Ectodermal cell (in vitro differentiated cells): ENCODE measurements around the gene NCCRP1.

Experiments used
- H3K27ac ChIP-seq: 2 replicates; pipeline ENCODE4 v1.7.0; 2013; ENCODE audit warnings: mild to moderate bottlenecking, low read depth, low read length; ENCODE audit not compliant: insufficient read depth, poor library complexity, severe bottlenecking
- H3K27me3 ChIP-seq: 2 replicates; pipeline ENCODE4 v1.7.0; 2013; ENCODE audit warnings: mild to moderate bottlenecking, low read length; ENCODE audit not compliant: insufficient read depth, control insufficient read depth, poor library complexity, severe bottlenecking
- H3K36me3 ChIP-seq: one replicate; pipeline ENCODE4 v1.7.0; 2013; ENCODE audit warnings: low read length; ENCODE audit not compliant: control insufficient read depth, insufficient read depth
- H3K4me1 ChIP-seq: one replicate; pipeline ENCODE4 v1.7.0; 2013; ENCODE audit warnings: low read length; ENCODE audit not compliant: control insufficient read depth, insufficient read depth
- H3K4me3 ChIP-seq: 2 replicates; pipeline ENCODE4 v1.7.0; 2013; ENCODE audit warnings: low read depth, low read length, control low read depth; ENCODE audit not compliant: insufficient read depth
- H3K9me3 ChIP-seq: 2 replicates; pipeline ENCODE4 v1.7.0; 2013; ENCODE audit warnings: mild to moderate bottlenecking, low read length, moderate library complexity; ENCODE audit not compliant: control insufficient read depth
- WGBS, 2 experiments: methylation state at CpG; one replicate each; pipeline ENCODE4 v1.1.7; 2013; ENCODE audit warnings: missing lambda C conversion rate in 2 of 2; 5-methylcytosine and 5-hydroxymethylcytosine counted together

Gene NCCRP1

GRCh38 chr19:39155741-39156140 is 41.0 kb upstream of the NCCRP1 start:
- no peak overlapping the region for H3K27ac ChIP-seq
- no peak overlapping the region for H3K4me3 ChIP-seq
- H3K27me3 ChIP-seq = no peaks in the 10 kb centered on the region
- H3K36me3 ChIP-seq = no peaks in the 10 kb centered on the region
- no peaks in the 10 kb centered on the region for H3K9me3 ChIP-seq
- peaks cover 13% of the 10 kb centered on the region for H3K4me1 ChIP-seq
- WGBS, 2 experiments = 87 to 91% methylated on average over 15 of the region's 15 CpGs

- Histone ChIP-seq H3K36me3 (no peaks in the 10 kb centered on the region), H3K27me3 (no peaks in the 10 kb centered on the region), H3K27ac (no peak overlapping the region), H3K9me3 (no peaks in the 10 kb centered on the region), H3K4me1 (peaks cover 13% of the 10 kb centered on the region), H3K4me3 (no peak overlapping the region)
- WGBS, 2 experiments = 80% methylated on average over 24 of the region's 24 CpGs
Measured at GRCh38 chr19:39156326-39157230, 40.2 kb upstream of the NCCRP1 start.

- no peak overlapping the region for H3K4me3 ChIP-seq
- H3K4me1 ChIP-seq = peaks cover 13% of the 10 kb centered on the region
- no peaks in the 10 kb centered on the region for H3K27me3 ChIP-seq
- H3K36me3 ChIP-seq = no peaks in the 10 kb centered on the region
- 94 to 96% methylated on average over 23 of the region's 23 CpGs for WGBS, 2 experiments
- no peak overlapping the region for H3K27ac ChIP-seq
- no peaks in the 10 kb centered on the region for H3K9me3 ChIP-seq
Measured at GRCh38 chr19:39157275-39157996, 39.3 kb upstream of the NCCRP1 start.

GRCh38 chr19:39157997-39158389 is 38.8 kb upstream of the NCCRP1 start:
- Histone ChIP-seq H3K9me3 (no peaks in the 10 kb centered on the region), H3K36me3 (no peaks in the 10 kb centered on the region), H3K4me3 (no peak overlapping the region), H3K4me1 (peaks cover 19% of the 10 kb centered on the region), H3K27ac (no peak overlapping the region), H3K27me3 (no peaks in the 10 kb centered on the region)
- WGBS, 2 experiments = 96% methylated on average over 15 of the region's 15 CpGs

GRCh38 chr19:39158646-39159260 is 38.0 kb upstream of the NCCRP1 start:
- no peaks in the 10 kb centered on the region for H3K36me3 ChIP-seq
- no peaks in the 10 kb centered on the region for H3K9me3 ChIP-seq
- no peak overlapping the region for H3K4me3 ChIP-seq
- H3K27me3 ChIP-seq = no peaks in the 10 kb centered on the region
- 92 to 93% methylated on average over 12 of the region's 12 CpGs for WGBS, 2 experiments
- H3K4me1 ChIP-seq = peaks cover 21% of the 10 kb centered on the region
- no peak overlapping the region for H3K27ac ChIP-seq

- Histone ChIP-seq H3K4me3 (no peak overlapping the region), H3K27ac (no peak overlapping the region)
Measured at GRCh38 chr19:39160523-39160861, 36.3 kb upstream of the NCCRP1 start.

GRCh38 chr19:39160889-39161672 is 35.7 kb upstream of the NCCRP1 start:
- Histone ChIP-seq H3K9me3 (no peaks in the 10 kb centered on the region), H3K4me1 (peaks cover 16% of the 10 kb centered on the region), H3K27ac (no peak overlapping the region), H3K4me3 (no peak overlapping the region), H3K36me3 (no peaks in the 10 kb centered on the region), H3K27me3 (no peaks in the 10 kb centered on the region)
- WGBS, 2 experiments = 94% methylated on average over 21 of the region's 21 CpGs

More at GRCh38 chr19:39160523-39160861, 36.3 kb upstream of the NCCRP1 start:
- no peaks in the 10 kb centered on the region for H3K36me3 ChIP-seq
- H3K9me3 ChIP-seq = no peaks in the 10 kb centered on the region
- WGBS, 2 experiments = 90 to 94% methylated on average over 8 of the region's 8 CpGs
- peaks cover 21% of the 10 kb centered on the region for H3K4me1 ChIP-seq
- no peaks in the 10 kb centered on the region for H3K27me3 ChIP-seq

GRCh38 chr19:39162441-39163043 is 34.2 kb upstream of the NCCRP1 start:
- Histone ChIP-seq H3K4me3 (no peak overlapping the region), H3K27me3 (no peaks in the 10 kb centered on the region), H3K27ac (no peak overlapping the region), H3K36me3 (no peaks in the 10 kb centered on the region), H3K9me3 (no peaks in the 10 kb centered on the region), H3K4me1 (peaks cover 26% of the 10 kb centered on the region)
- 93 to 94% methylated on average over 15 of the region's 15 CpGs for WGBS, 2 experiments

DNA sequence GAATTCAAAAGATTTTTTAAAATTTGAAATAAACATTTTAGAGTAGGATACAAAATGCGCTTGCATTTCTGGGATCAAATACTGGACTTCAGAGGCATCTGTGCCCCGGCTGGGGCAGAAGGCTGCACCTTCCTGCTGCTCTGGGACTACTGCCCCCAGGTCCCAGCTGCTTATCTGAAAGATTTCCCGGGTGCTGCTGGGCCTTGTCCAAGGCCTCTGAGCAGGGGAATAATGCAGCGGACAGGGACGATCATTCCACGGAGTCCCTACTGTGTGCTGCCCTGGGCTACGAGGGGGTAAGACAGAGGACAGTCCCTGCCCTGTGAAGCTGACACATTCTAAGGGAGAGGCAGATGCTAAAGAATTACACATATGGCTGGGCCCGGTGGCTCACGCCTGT is 33.1 kb upstream of the NCCRP1 start:
- no peaks in the 10 kb centered on the region for H3K27me3 ChIP-seq
- no peaks in the 10 kb centered on the region for H3K36me3 ChIP-seq
- WGBS, 2 experiments = 93 to 95% methylated on average over 9 of the region's 9 CpGs

More for the DNA sequence above, 33.1 kb upstream of the NCCRP1 start:
- Histone ChIP-seq H3K9me3 (no peaks in the 10 kb centered on the region), H3K4me3 (no peak overlapping the region), H3K4me1 (peaks cover 26% of the 10 kb centered on the region), H3K27ac (no peak overlapping the region)
